PFSK-1 (cell line): Measurements from ENCODE around the gene AP1S1.

Source experiments
- FOXP2 ChIP-seq: optimal IDR thresholded peaks from 2 replicates; pipeline ENCODE3; 2011; ENCODE audit warnings: borderline replicate concordance, control low read depth, inconsistent platforms; ENCODE audit not compliant: insufficient read depth; ENCODE audit errors: extremely low read length, extremely low read depth
- POLR2AphosphoS5 ChIP-seq: IDR thresholded peaks from 2 replicates; pipeline ENCODE4 v1.6.1; 2012; ENCODE audit warnings: low read depth, mild to moderate bottlenecking, control low read depth, low read length, moderate library complexity
- REST ChIP-seq, 2 experiments: IDR thresholded peaks; 2 replicates each; pipeline versions ENCODE4 v1.6.1 to v1.8.0; 2011 to 2012; ENCODE audit warnings: low read depth in 2 of 2, low read length in 2 of 2, control low read depth in 1 of 2, inconsistent platforms in 1 of 2, mild to moderate bottlenecking in 1 of 2, moderate library complexity in 1 of 2; ENCODE audit not compliant: insufficient read depth in 1 of 2
- SIN3A ChIP-seq: IDR thresholded peaks from 2 replicates; pipeline ENCODE4 v1.6.1; 2012; ENCODE audit warnings: mild to moderate bottlenecking, low read length, moderate library complexity, borderline replicate concordance; ENCODE audit not compliant: insufficient read depth
- TAF1 ChIP-seq: IDR thresholded peaks from 2 replicates; pipeline ENCODE4 v1.6.1; 2012; ENCODE audit warnings: low read length, control low read depth, borderline replicate concordance; ENCODE audit not compliant: insufficient read depth

AP1S1 gene

DNA sequence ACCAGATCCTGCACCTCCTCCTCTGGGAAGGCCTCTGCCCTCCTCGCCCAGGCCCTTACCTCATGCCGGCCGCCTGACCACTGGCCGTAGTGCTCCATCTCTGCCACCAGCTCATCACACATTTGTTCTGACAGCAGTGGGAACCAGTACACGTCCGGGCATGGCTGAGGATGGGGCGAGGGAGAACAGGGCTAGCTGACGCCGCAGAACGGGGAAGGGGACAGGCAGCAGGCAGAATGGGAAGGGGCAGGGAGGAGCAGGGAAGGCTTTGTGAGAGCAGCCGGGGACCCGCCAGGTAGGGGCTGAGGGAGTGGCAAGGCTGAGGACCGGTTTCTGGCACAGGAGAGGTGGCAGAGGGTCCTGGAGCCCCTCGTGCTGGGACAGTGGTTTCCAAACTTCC lies 54.5 kb downstream of the AP1S1 start:
- TF ChIP-seq FOXP2 (no peak), SIN3A (no peak)

GRCh38 chr7:101210143-101210542 lies 55.9 kb downstream of the AP1S1 start:
- TF ChIP-seq FOXP2 = no peak
- TF ChIP-seq POLR2AphosphoS5 = no peak
- no peak for TF ChIP-seq REST (IDR thresholded peaks at IDR 0.05; ENCODE audit: insufficient read depth in 1 of 2, low read depth in 2 of 2, low read length in 2 of 2)
- TF ChIP-seq SIN3A = no peak
- no peak for TF ChIP-seq TAF1
